ENCODE results near the gene ZP1. TPM values are rescaled to one million over a fixed set of nuclear protein-coding genes. Genes with fewer than 3 reads are reported as not detected.

Gene ZP1
- total RNA-seq, 3 donors from 2014 or later: 0.32 to 0.73 TPM; not detected in 1

DNA sequence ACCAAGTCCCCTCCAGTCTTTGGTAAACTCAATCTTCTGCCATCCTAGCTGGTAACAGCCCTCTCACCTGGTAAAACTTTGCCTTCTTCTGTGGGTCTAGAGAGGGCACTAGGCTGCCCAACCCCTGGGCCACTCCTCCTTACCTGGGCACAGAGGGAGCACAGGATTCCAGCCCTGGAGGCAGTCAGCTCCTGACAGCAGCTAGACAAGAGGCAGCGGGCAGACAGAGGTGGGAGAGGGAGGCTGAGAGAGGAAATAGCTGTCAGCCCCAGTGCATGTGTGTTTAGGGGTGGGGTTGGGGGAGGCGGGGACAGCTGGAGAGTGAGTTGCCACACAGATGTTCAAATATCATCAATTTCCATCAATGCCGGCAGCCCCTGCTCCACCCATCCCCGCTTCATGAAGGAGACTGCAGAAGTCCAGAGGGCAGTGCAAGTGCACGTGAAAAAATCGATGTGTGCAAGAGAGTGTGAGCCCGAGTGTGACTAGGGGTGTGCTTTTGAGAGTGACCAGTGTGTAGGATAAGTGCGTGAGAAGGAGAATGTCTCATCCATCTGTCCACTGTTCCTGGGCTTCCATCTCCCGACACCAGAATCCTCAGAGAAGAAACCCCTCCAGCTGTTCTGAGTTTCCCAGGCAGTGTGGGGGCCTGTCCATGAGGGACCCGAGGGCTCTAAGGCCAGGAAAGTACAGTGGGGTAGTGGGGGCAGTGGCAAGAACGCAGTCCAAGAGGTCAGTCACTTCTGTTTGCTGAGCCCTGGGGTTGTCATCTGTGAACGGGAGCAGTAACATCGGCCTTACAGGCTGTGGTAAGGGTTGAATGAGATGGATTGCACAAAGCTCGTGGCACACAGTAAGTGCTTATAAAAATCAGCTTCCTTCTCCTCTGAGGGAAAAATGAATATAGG is 11.4 kb upstream of the ZP1 start, which contains the start of gene PTGDR2:
Gene PTGDR2 (minus strand): TSS at position 225 of the 908 bp plus-strand sequence. CDS start 2,228 bp downstream, outside the sequence.
- H3K36me3 ChIP-seq: no peaks in the 10 kb centered on the region
- TF ChIP-seq POLR2AphosphoS5 (IDR thresholded peaks at IDR 0.05): no peak
- TF ChIP-seq, protein P1, sequence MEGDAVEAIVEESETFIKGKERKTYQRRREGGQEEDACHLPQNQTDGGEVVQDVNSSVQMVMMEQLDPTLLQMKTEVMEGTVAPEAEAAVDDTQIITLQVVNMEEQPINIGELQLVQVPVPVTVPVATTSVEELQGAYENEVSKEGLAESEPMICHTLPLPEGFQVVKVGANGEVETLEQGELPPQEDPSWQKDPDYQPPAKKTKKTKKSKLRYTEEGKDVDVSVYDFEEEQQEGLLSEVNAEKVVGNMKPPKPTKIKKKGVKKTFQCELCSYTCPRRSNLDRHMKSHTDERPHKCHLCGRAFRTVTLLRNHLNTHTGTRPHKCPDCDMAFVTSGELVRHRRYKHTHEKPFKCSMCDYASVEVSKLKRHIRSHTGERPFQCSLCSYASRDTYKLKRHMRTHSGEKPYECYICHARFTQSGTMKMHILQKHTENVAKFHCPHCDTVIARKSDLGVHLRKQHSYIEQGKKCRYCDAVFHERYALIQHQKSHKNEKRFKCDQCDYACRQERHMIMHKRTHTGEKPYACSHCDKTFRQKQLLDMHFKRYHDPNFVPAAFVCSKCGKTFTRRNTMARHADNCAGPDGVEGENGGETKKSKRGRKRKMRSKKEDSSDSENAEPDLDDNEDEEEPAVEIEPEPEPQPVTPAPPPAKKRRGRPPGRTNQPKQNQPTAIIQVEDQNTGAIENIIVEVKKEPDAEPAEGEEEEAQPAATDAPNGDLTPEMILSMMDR (IDR thresholded peaks at IDR 0.05): no peak
- TF ChIP-seq POLR2A (IDR thresholded peaks at IDR 0.05): no peak
- H3K27me3 ChIP-seq: no peaks in the 10 kb centered on the region
- intact Hi-C loops (cut with DNase I; ENCODE audit: low total_unique reads): no loop called here
- no peaks in the 10 kb centered on the region for H3K4me1 ChIP-seq
- H3K9me3 ChIP-seq: no peaks in the 10 kb centered on the region
- no peak for DNase-seq (ENCODE audit: low spot score in 2 of 2)
- H3K27ac ChIP-seq: no peak within 1 kb of the TSS
- no peak within 1 kb of the TSS for H3K4me3 ChIP-seq

DNA sequence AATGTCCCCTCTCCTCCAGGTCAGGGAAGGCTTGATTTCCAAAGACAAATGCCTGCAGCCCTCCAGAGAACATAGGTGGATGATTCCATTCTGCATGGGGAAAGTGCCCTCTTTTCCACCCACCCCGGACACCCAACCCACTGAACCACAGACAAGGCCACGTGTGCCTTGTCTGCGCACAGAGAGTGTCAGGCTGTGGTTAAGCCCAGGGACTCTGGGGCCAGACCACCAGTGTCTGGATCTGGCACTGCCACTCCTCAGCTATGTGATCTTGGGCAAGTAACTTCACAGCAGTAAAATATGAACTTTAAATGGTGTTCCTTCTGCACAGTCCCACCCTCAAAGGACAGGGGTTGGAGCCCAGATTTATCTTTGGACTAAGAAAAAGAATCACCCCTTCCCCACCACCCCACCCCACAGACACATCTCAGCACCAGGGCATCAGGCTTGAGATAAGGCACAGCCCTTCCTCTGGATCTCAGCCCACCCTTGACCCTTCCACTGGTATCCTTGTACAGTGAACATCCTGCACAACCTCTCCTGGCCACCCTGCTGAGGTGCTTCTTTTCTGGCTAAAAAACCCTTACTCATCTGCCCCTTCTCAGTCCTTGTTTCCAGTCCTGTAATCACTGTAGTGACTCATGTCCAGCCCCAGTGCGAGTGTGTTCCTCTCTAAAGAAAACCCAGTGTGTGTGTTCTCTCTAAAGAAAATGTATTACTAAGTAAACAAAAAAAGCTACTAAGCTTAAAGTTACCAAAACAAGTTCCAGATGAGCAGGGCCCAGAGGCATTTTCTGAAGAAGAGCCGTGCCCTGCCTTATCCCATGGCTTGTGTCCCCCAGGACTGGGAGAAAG is 9.7 kb upstream of the ZP1 start:
- Histone ChIP-seq H3K9me3 (no peaks in the 10 kb centered on the region), H3K36me3 (no peaks in the 10 kb centered on the region), H3K27ac (no peak overlapping the region), H3K27me3 (no peaks in the 10 kb centered on the region), H3K4me1 (no peaks in the 10 kb centered on the region), H3K4me3 (no peak overlapping the region)
- DNase-seq (ENCODE audit: low spot score in 2 of 2): no peak
- TF ChIP-seq, protein P1 (IDR thresholded peaks at IDR 0.05): no peak
- TF ChIP-seq POLR2A (IDR thresholded peaks at IDR 0.05) (no peak), POLR2AphosphoS5 (IDR thresholded peaks at IDR 0.05) (no peak)
- intact Hi-C loops (cut with DNase I; ENCODE audit: low total_unique reads): no loop called here

DNA sequence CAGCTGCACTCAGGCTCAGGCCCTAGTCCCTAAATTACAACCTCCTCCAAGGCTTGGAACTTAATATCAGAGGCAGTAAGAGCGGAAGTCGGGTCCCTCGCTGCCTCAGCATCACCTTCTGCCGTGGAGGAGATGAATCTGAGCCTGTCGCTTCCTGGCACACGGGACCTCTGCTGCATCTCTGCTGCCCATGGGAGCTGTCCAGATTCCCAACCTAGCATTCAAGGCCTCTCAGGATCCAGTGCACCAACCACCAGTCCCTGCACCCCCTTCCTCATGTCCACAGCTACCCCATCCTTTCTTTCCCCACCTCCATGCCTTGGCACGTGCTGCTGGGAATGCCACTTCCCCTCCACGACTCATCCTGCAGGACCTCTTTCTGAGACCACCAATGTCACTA is 9.1 kb upstream of the ZP1 start:
- Histone ChIP-seq H3K36me3 (no peaks in the 10 kb centered on the region), H3K4me1 (no peaks in the 10 kb centered on the region), H3K27ac (no peak overlapping the region), H3K9me3 (no peaks in the 10 kb centered on the region), H3K4me3 (no peak overlapping the region), H3K27me3 (no peaks in the 10 kb centered on the region)
- intact Hi-C loops (cut with DNase I; ENCODE audit: low total_unique reads): no loop called here
- TF ChIP-seq POLR2A (IDR thresholded peaks at IDR 0.05) (no peak), POLR2AphosphoS5 (IDR thresholded peaks at IDR 0.05) (no peak)
- TF ChIP-seq, protein P1 (IDR thresholded peaks at IDR 0.05): no peak
- no peak for DNase-seq (ENCODE audit: low spot score in 2 of 2)

DNA sequence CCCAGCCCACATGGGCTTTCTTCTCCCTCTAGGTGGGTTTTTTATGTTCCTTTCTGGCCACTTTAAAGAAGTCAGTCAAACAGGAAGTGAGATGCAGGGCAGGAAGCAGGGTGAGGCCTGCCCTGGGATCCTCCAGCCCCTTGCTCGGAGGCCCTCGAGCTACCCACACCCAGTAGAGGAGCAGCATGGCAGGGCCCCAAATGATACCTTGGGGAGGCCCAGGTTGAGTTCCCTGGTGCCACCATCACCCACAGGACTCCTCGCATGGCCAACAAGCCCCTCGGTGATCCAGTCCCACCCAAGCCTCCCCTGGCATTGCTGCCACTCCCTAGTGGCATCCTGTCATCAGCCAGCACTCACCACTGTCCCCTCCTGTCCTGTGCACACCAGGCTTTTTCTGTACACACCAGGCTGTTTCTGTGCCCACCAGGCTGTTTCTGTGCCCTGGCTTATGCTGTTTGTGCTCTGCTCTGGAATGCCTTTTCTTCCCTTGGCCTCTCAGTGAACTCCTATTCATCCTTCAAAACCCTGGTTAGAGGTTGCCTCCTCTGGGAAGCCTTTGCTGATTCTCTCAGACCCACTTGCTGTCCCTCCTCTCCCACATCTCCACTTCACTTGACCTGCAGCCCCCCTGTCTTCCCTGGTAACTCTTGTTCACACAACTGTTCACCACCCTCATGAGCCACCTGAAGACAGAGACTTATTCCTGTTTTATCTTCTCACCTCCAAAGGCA is 8.4 kb upstream of the ZP1 start:
- H3K27me3 ChIP-seq: no peaks in the 10 kb centered on the region
- DNase-seq (ENCODE audit: low spot score in 2 of 2): no peak
- H3K9me3 ChIP-seq: no peaks in the 10 kb centered on the region
- no peaks in the 10 kb centered on the region for H3K4me1 ChIP-seq
- H3K36me3 ChIP-seq: no peaks in the 10 kb centered on the region
- H3K4me3 ChIP-seq: no peak overlapping the region
- H3K27ac ChIP-seq: no peak overlapping the region
- TF ChIP-seq, protein P1 (IDR thresholded peaks at IDR 0.05): no peak
- TF ChIP-seq POLR2AphosphoS5 (IDR thresholded peaks at IDR 0.05) (no peak), POLR2A (IDR thresholded peaks at IDR 0.05) (no peak)
- intact Hi-C loops (cut with DNase I; ENCODE audit: low total_unique reads): no loop called here

All from breast epithelium (tissue), 4 donors.